HG02840 (cell line): ENCODE data around the gene PIGN.

Source experiments
- ATAC-seq: cut with Tn5 transposase; IDR thresholded peaks from one replicate; pipeline ENCODE4 v1.9.1; 2021; ENCODE audit warnings: mild to moderate bottlenecking, moderate library complexity, moderate number of reproducible peaks; ENCODE audit not compliant: unreplicated experiment, low FRiP score

PIGN gene

GRCh38 chr18:62122330-62122729 lies 64.5 kb downstream of the PIGN start:
- no peak for ATAC-seq

- no peak for ATAC-seq
Measured at GRCh38 chr18:62119884-62120283, 67.0 kb downstream of the PIGN start.

- no peak for ATAC-seq
Measured at GRCh38 chr18:62118328-62118727, 68.5 kb downstream of the PIGN start.

- no peak for ATAC-seq
Measured at GRCh38 chr18:62109676-62110075, 77.2 kb downstream of the PIGN start.

GRCh38 chr18:62107881-62108280 lies 79.0 kb downstream of the PIGN start:
- no peak for ATAC-seq

- ATAC-seq, result no peak
Measured at GRCh38 chr18:62106271-62106670, 80.6 kb downstream of the PIGN start.

- no peak for ATAC-seq
Measured at GRCh38 chr18:62105376-62105775, 81.5 kb downstream of the PIGN start.

- peak; percentile 70 for ATAC-seq
Measured at GRCh38 chr18:62102221-62102620, 84.6 kb downstream of the PIGN start.

GRCh38 chr18:62101321-62101721 lies 85.5 kb downstream of the PIGN start:
- ATAC-seq, result no peak

- no peak for ATAC-seq
Measured at GRCh38 chr18:62098960-62099359, 87.9 kb downstream of the PIGN start.

- ATAC-seq, result no peak
Measured at GRCh38 chr18:62097698-62098097, 89.2 kb downstream of the PIGN start.

GRCh38 chr18:62091487-62092120 lies 95.3 kb downstream of the PIGN start:
- ATAC-seq, result no peak

- ATAC-seq, result no peak
Measured at GRCh38 chr18:62089174-62089573, 97.7 kb downstream of the PIGN start.

- ATAC-seq, result no peak
Measured at GRCh38 chr18:62088156-62088555, 98.7 kb downstream of the PIGN start.

- no peak for ATAC-seq
Measured at GRCh38 chr18:62085756-62086155, 101.1 kb downstream of the PIGN start.

GRCh38 chr18:62081761-62082294 lies 105.0 kb downstream of the PIGN start:
- ATAC-seq, result no peak

- no peak for ATAC-seq
Measured at GRCh38 chr18:62081248-62081647, 105.6 kb downstream of the PIGN start.

GRCh38 chr18:62080172-62080900 lies 106.5 kb downstream of the PIGN start:
- no peak for ATAC-seq

- no peak for ATAC-seq
Measured at GRCh38 chr18:62073461-62074281, 113.2 kb downstream of the PIGN start.

GRCh38 chr18:62072370-62072769 lies 114.5 kb downstream of the PIGN start:
- ATAC-seq, result no peak

- ATAC-seq, result no peak
Measured at GRCh38 chr18:62071071-62071470, 115.8 kb downstream of the PIGN start.
